Neutrophil (primary cell): ENCODE data around the gene PATL1.
"Not testable (repeated sequence)": the region's sequence is repeated elsewhere in the genome, so short reads cannot be mapped to it uniquely, and the experiment has no call there.

Source experiments
- H3K27ac ChIP-seq: fragments of 200-600 bp; sonication (generic); 2 replicates; pipeline ENCODE4 v1.5.1; 2016; ENCODE audit warnings: mild to moderate bottlenecking, moderate library complexity
- H3K27me3 ChIP-seq: fragments of 200-600 bp; sonication (generic); 2 replicates; pipeline ENCODE4 v1.6.0; 2016; ENCODE audit warnings: mild to moderate bottlenecking
- H3K36me3 ChIP-seq: fragments of 200-600 bp; sonication (generic); 2 replicates; pipeline ENCODE4 v1.5.1; 2017
- H3K4me1 ChIP-seq, 2 experiments: fragments of 200-600 bp in 1 of 2; sonication (generic) in 1 of 2; 1 replicate in 1 of 2; 2 replicates in 1 of 2; pipeline versions ENCODE4 v1.5.1 to v1.6.1; 2013 to 2016; ENCODE audit warnings: low read depth in 1 of 2, low read length in 1 of 2, mild to moderate bottlenecking in 1 of 2, moderate library complexity in 1 of 2; ENCODE audit not compliant: control insufficient read depth in 1 of 2, insufficient read depth in 1 of 2
- H3K4me3 ChIP-seq, 2 experiments: fragments of 200-600 bp in 1 of 2; sonication (generic) in 1 of 2; 1 replicate in 1 of 2; 2 replicates in 1 of 2; pipeline ENCODE4 v1.5.1; 2013 to 2016; ENCODE audit warnings: low read depth in 1 of 2, low read length in 1 of 2, mild to moderate bottlenecking in 1 of 2, moderate library complexity in 1 of 2
- H3K9me3 ChIP-seq: fragments of 200-600 bp; sonication (generic); 2 replicates; pipeline ENCODE4 v1.5.1; 2016
- CTCF ChIP-seq: fragments of 200-600 bp; sonication (generic); IDR thresholded peaks from 2 replicates; pipeline ENCODE4 v1.5.1; 2016; ENCODE audit warnings: antibody characterized with exemption

PATL1 gene

DNA sequence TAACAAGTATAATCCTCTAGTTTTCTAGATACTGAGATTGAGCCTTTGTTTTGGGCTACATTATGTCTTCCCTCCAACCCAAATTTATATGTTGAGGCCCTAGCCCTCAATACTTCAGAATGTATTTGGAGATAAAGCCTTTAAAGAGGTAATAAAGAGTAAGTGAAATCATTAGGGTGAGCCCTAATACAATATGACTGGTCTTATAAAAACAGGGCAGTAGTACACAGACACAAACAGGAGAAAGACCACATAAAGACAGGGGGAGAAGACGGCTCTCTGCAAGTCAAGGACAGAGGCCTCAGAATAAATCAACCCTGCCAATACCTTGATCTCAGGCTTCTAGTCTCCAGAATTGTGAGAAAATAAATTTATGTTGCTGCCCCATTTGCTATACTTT lies 38.5 kb upstream of the PATL1 start:
- H3K9me3 ChIP-seq: no peaks in the 10 kb centered on the region
- no peak overlapping the region for H3K27ac ChIP-seq
- TF ChIP-seq CTCF: no peak
- no peaks in the 10 kb centered on the region for H3K4me1 ChIP-seq
- H3K4me3 ChIP-seq: no peak overlapping the region
- no peaks in the 10 kb centered on the region for H3K27me3 ChIP-seq
- no peaks in the 10 kb centered on the region for H3K36me3 ChIP-seq

DNA sequence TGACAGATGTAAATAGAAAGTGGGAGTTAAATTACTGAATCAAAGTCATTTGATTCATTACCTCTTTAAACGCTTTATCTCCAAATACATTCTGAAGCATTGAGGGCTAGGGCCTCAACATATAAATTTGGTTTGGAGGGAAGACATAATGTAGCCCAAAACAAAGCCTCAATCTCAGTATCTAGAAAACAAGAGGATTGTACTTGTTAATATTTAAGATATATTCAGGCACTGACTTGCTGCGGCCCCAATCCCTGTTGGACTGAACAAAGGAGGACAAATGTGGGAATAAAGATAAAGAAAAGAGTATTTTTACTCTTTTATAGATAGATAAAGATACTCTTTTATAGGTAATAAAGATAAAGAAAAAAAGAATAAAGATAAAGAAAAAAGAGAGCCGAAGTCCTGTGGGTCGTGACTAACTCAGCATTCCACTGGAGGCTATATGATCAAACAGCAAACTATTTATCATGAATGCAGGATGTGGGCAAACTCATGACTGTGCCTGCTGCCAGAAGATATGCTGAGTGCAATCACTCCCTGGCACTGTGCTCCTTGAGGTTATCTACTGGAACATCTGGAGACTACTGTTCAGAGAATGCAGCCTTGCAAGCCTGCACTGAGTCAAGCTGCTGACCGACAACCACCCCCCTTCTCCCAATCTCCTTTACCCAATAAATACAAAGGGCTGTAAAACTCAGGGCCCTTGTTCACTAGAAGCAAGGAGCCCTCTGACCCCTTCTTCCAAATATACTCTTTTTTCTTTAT lies 37.9 kb upstream of the PATL1 start:
- Histone ChIP-seq H3K4me1 (no peaks in the 10 kb centered on the region), H3K36me3 (no peaks in the 10 kb centered on the region), H3K4me3 (no peak overlapping the region), H3K9me3 (no peaks in the 10 kb centered on the region), H3K27me3 (no peaks in the 10 kb centered on the region), H3K27ac (no peak overlapping the region)
- TF ChIP-seq CTCF: no peak

DNA sequence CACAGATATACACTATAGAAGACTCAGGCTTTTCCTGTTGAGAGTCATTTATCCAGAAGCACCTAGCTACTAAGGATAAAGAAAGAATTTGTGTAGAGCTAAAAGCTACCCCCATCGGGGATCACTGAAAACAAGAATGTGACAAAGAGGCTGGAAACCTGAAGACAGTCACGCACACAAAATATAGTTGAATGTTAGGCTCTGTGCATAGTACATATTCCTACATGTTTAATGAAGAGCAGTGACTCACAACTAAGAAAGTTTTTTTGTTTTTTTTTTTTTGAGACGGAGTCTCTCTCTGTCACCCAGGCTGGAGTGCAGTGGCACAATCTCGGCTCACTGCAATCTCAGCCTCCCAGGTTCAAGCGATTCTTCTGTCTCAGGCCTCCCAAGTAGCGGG lies 36.5 kb upstream of the PATL1 start:
- TF ChIP-seq CTCF: no peak
- H3K4me3 ChIP-seq: no peak overlapping the region
- H3K4me1 ChIP-seq: no peaks in the 10 kb centered on the region
- no peaks in the 10 kb centered on the region for H3K36me3 ChIP-seq
- no peaks in the 10 kb centered on the region for H3K9me3 ChIP-seq
- H3K27ac ChIP-seq: no peak overlapping the region
- H3K27me3 ChIP-seq: no peaks in the 10 kb centered on the region

DNA sequence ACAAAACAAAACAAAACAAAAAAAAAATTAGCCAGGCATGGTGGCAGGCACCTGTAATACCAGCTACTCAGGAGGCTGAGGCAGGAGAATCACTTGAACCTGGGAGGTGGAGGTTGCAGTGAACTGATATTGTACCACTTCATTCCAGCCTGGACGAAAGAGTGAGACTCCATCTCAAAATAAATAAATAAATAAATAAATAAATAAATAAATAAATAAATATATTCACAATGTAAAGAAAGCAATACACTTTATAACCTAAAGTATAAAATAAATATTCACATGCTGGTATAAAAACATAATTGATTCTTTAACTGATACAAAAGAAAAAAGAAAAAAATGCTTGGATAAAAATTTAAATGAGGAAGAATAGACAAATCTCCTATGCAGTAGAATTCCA lies 34.7 kb upstream of the PATL1 start:
- H3K27me3 ChIP-seq, H3K4me3 ChIP-seq, H3K36me3 ChIP-seq, H3K4me1 ChIP-seq, H3K27ac ChIP-seq, H3K9me3 ChIP-seq: not testable (repeated sequence)

GRCh38 chr11:59700157-59700556 lies 31.3 kb upstream of the PATL1 start:
- H3K27me3 ChIP-seq, H3K4me3 ChIP-seq, H3K9me3 ChIP-seq, H3K36me3 ChIP-seq, H3K27ac ChIP-seq: not testable (repeated sequence)
- peaks cover 19 to 24% of the 10 kb centered on the region in 2 experiments for H3K4me1 ChIP-seq

DNA sequence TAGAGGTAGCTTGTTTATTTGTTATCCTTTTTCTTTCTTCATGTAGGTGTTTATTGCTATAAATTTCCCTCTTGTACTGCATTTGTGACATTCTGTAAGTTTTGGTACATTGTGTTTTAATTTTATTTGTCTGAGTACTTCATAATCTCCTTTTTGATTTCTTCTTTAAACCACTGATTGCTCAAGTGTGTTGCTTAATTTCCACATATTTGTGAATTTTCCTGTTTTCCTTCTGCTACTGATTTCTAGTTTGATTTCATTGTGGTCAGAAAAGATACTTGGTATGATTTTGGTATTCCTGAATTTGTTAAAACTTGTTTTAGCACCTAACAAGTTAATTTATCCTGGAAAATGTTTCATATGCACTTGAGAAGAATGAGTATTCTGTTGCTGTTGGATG lies 29.7 kb upstream of the PATL1 start:
- Histone ChIP-seq H3K9me3 (no peaks in the 10 kb centered on the region), H3K4me1 (peaks cover 19 to 29% of the 10 kb centered on the region in 2 experiments), H3K27me3 (no peaks in the 10 kb centered on the region), H3K4me3 (peak overlapping the region in 1 of 2 experiments; percentile 6), H3K36me3 (no peaks in the 10 kb centered on the region), H3K27ac (peak overlapping the region; percentile 73)
- no peak for TF ChIP-seq CTCF
